A673 (cell line): Measurements from ENCODE around the gene MYO1E. TPM values are rescaled to one million over a fixed set of nuclear protein-coding genes. Genes with fewer than 3 reads are reported as not detected.
"Not testable (repeated sequence)": the region's sequence is repeated elsewhere in the genome, so short reads cannot be mapped to it uniquely, and the experiment has no call there.

Experiments
- BruUV-seq: library from RNA; stranded (reverse); fragments of 400-500 nt; replicated peaks from 2 replicates; lab custom pipeline; 2021; lab: Mats Ljungman, UMichigan
- CTCF ChIA-PET: fragments of 300-600 bp; sonication (Branson Sonifier 250); formaldehyde crosslinking; loops from one replicate; lab custom pipeline; 2022; ENCODE audit warnings: antibody characterized with exemption; lab: Charles Lee
- POLR2A ChIA-PET: fragments of 300-600 bp; sonication (Branson Sonifier 250); formaldehyde crosslinking; loops from one replicate; lab custom pipeline; 2022; ENCODE audit warnings: antibody characterized with exemption; ENCODE audit not compliant: low non-redundant PET; lab: Charles Lee
- DNase-seq: peaks from one replicate; pipeline ENCODE4 v3.0.0-alpha.2; 2015; ENCODE audit warnings: low spot score
- H3K27ac ChIP-seq: fragments of 200-600 bp; sonication (generic); 2 replicates; pipeline ENCODE4 v1.5.1; 2016; ENCODE audit warnings: mixed run types, low read depth, mild to moderate bottlenecking, mixed read lengths, antibody characterized with exemption, low read length; ENCODE audit not compliant: poor library complexity, severe bottlenecking
- H3K27me3 ChIP-seq: fragments of 200-600 bp; sonication (generic); replicated peaks from 2 replicates; pipeline ENCODE4 v1.6.1; 2017; ENCODE audit warnings: mixed run types, low read depth, mild to moderate bottlenecking, mixed read lengths, antibody characterized with exemption, low read length; ENCODE audit not compliant: insufficient read depth, poor library complexity
- H3K36me3 ChIP-seq: fragments of 200-600 bp; sonication (generic); 2 replicates; pipeline ENCODE4 v1.6.1; 2016; ENCODE audit warnings: mixed run types, mild to moderate bottlenecking, mixed read lengths, antibody characterized with exemption, low read length; ENCODE audit not compliant: insufficient read depth, poor library complexity, severe bottlenecking
- H3K4me1 ChIP-seq: fragments of 200-600 bp; sonication (generic); 2 replicates; pipeline ENCODE4 v1.6.1; 2017; ENCODE audit warnings: mixed run types, mild to moderate bottlenecking, mixed read lengths, antibody characterized with exemption, low read length; ENCODE audit not compliant: insufficient read depth, poor library complexity, severe bottlenecking
- H3K4me3 ChIP-seq: fragments of 200-600 bp; sonication (generic); 2 replicates; pipeline ENCODE4 v1.5.1; 2016; ENCODE audit warnings: low read depth, mixed run types, mild to moderate bottlenecking, mixed read lengths, low read length; ENCODE audit not compliant: poor library complexity, severe bottlenecking
- H3K9me3 ChIP-seq: fragments of 200-600 bp; sonication (generic); 2 replicates; pipeline ENCODE4 v1.6.1; 2016; ENCODE audit warnings: mixed run types, low read depth, mild to moderate bottlenecking, mixed read lengths, antibody characterized with exemption, low read length; ENCODE audit not compliant: poor library complexity, severe bottlenecking
- CTCF ChIP-seq: fragments of 300-800, 200-600 bp; sonication (generic); conservative IDR thresholded peaks from 2 replicates; pipeline ENCODE4 v1.5.1; 2017; ENCODE audit warnings: low read depth, mild to moderate bottlenecking, antibody characterized with exemption, low read length, moderate library complexity, mixed read lengths
- EZH2 ChIP-seq: fragments of 200-600 bp; sonication (generic); IDR thresholded peaks from 2 replicates; pipeline ENCODE4 v1.6.1; 2017; ENCODE audit warnings: borderline replicate concordance, low read depth, mild to moderate bottlenecking, mixed read lengths, antibody characterized with exemption, low read length; ENCODE audit not compliant: poor library complexity, severe bottlenecking
- intact Hi-C: fragments of 100-400 bp; cut with micrococcal nuclease; formaldehyde crosslinking; loops from one replicate; pipeline ENCODE4 v1.10.0; 2022; ENCODE audit not compliant: unreplicated experiment
- total RNA-seq: library from RNA; stranded (reverse); gene quantifications from 2 replicates; pipeline ENCODE4 v1.2.3, GENCODE V29; 2021

Gene MYO1E
- total RNA-seq, 1 experiment from 2014 or later, result 7.9 TPM

- ChIA-PET CTCF (no interaction called here), POLR2A (no interaction called here)
- Histone ChIP-seq H3K9me3 (no peaks in the 10 kb centered on the region), H3K27me3 (no peaks in the 10 kb centered on the region), H3K36me3 (no peaks in the 10 kb centered on the region), H3K4me1 (no peaks in the 10 kb centered on the region), H3K27ac (no peak overlapping the region), H3K4me3 (no peak overlapping the region)
- no TSS peak for BruUV-seq
- intact Hi-C loops, result no loop called here
- TF ChIP-seq CTCF (no peak), EZH2 (no peak)
- DNase-seq, result no peak
Measured at GRCh38 chr15:59281699-59282098, 91.0 kb downstream of the MYO1E start.

GRCh38 chr15:59280855-59281254, 91.8 kb downstream of the MYO1E start:
- Histone ChIP-seq H3K36me3 (no peaks in the 10 kb centered on the region), H3K4me3 (no peak overlapping the region), H3K9me3 (no peaks in the 10 kb centered on the region), H3K4me1 (no peaks in the 10 kb centered on the region), H3K27me3 (no peaks in the 10 kb centered on the region), H3K27ac (no peak overlapping the region)
- BruUV-seq, result no TSS peak
- ChIA-PET POLR2A (no interaction called here), CTCF (no interaction called here)
- no peak for TF ChIP-seq CTCF
- no peak for DNase-seq
- intact Hi-C loops, result no loop called here

- intact Hi-C loops, H3K9me3 ChIP-seq, DNase-seq, BruUV-seq, CTCF ChIA-PET, H3K36me3 ChIP-seq, H3K4me1 ChIP-seq, H3K4me3 ChIP-seq, POLR2A ChIA-PET, H3K27me3 ChIP-seq, H3K27ac ChIP-seq: not testable (repeated sequence)
Measured at GRCh38 chr15:59280292-59280691, 92.4 kb downstream of the MYO1E start.

- no peak for TF ChIP-seq EZH2
- TF ChIP-seq CTCF, result no peak
- Histone ChIP-seq H3K27ac (no peak overlapping the region), H3K4me3 (no peak overlapping the region), H3K36me3 (no peaks in the 10 kb centered on the region), H3K27me3 (no peaks in the 10 kb centered on the region), H3K9me3 (no peaks in the 10 kb centered on the region), H3K4me1 (no peaks in the 10 kb centered on the region)
- ChIA-PET CTCF (no interaction called here), POLR2A (no interaction called here)
- no TSS peak for BruUV-seq
- intact Hi-C loops, result no loop called here
- DNase-seq, result no peak
Measured at GRCh38 chr15:59279023-59279422, 93.6 kb downstream of the MYO1E start.
